Iris pigment epithelial cell (primary cell): Measurements from ENCODE around the gene C11orf86.

Experiments used
- DNase-seq: peaks from one replicate; pipeline ENCODE4 v3.0.0-alpha.2; 2011; ENCODE audit warnings: low read depth

Gene C11orf86

GRCh38 chr11:67024966-67025365 is 49.9 kb downstream of the C11orf86 start:
- no peak for DNase-seq

GRCh38 chr11:67025750-67026149 is 50.6 kb downstream of the C11orf86 start:
- DNase-seq: no peak
